Activated T-cell treated with anti-CD3 and anti-CD28 coated beads, Interleukin-2, amount 50 U/mL, for 24 hours (primary cell): Measurements from ENCODE around the gene GABRB1.

Source experiments
- DNase-seq: peaks from one replicate; pipeline ENCODE4 v3.0.0-alpha.2; 2020
- H3K27ac Mint-ChIP-seq: 2 replicates; pipeline ENCODE4 v1.8.0; 2020; ENCODE audit warnings: mild to moderate bottlenecking, mixed read lengths
- H3K27me3 Mint-ChIP-seq: 2 replicates; pipeline ENCODE4 v1.8.0; 2020; ENCODE audit warnings: mixed read lengths
- H3K36me3 Mint-ChIP-seq: 2 replicates; pipeline ENCODE4 v1.8.0; 2020; ENCODE audit warnings: low read depth, mixed read lengths
- H3K4me1 Mint-ChIP-seq: 2 replicates; pipeline ENCODE4 v1.8.0; 2020; ENCODE audit warnings: low read depth, mixed read lengths
- H3K4me3 Mint-ChIP-seq: 2 replicates; pipeline ENCODE4 v1.8.0; 2020; ENCODE audit warnings: mild to moderate bottlenecking, moderate library complexity, mixed read lengths
- H3K9me3 Mint-ChIP-seq: 2 replicates; pipeline ENCODE4 v1.8.0; 2020; ENCODE audit warnings: mixed read lengths

GABRB1 gene

DNA sequence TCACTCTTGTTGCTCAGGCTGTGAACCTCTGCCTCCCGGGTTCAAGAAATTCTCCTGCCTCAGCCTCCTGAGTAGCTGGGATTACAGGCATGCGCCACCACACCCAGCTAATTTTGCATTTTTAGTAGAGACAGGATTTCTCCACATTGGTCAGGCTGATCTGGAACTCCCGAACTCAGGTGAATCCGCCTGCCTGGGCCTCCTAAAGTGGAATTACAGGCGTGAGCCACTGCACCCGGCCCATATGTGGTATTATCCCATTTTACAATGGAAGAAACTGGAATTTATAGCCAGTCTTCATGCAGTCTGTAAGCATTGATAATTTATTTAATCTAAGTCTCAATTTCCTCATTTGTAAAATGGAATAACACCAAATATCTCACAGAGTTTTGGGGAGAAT, 161.8 kb downstream of the GABRB1 start:
- H3K27me3 Mint-ChIP-seq, result no peaks in the 10 kb centered on the region
- no peak for DNase-seq
- no peaks in the 10 kb centered on the region for H3K4me1 Mint-ChIP-seq
- H3K4me3 Mint-ChIP-seq, result no peak overlapping the region
- no peaks in the 10 kb centered on the region for H3K9me3 Mint-ChIP-seq
- H3K27ac Mint-ChIP-seq, result no peak overlapping the region
- no peaks in the 10 kb centered on the region for H3K36me3 Mint-ChIP-seq

GRCh38 chr4:47194036-47194737, 162.8 kb downstream of the GABRB1 start:
- Mint-ChIP-seq H3K9me3 (no peaks in the 10 kb centered on the region), H3K27me3 (no peaks in the 10 kb centered on the region), H3K27ac (no peak overlapping the region), H3K36me3 (no peaks in the 10 kb centered on the region), H3K4me3 (no peak overlapping the region), H3K4me1 (no peaks in the 10 kb centered on the region)
- no peak for DNase-seq

- no peak overlapping the region for H3K27ac Mint-ChIP-seq
- DNase-seq, result no peak
- no peak overlapping the region for H3K4me3 Mint-ChIP-seq
- H3K27me3 Mint-ChIP-seq, result no peaks in the 10 kb centered on the region
- H3K4me1 Mint-ChIP-seq, result no peaks in the 10 kb centered on the region
- H3K9me3 Mint-ChIP-seq, result no peaks in the 10 kb centered on the region
- no peaks in the 10 kb centered on the region for H3K36me3 Mint-ChIP-seq
These were observed 164.3 kb downstream of the GABRB1 start for GRCh38 chr4:47195706-47196105.

DNA sequence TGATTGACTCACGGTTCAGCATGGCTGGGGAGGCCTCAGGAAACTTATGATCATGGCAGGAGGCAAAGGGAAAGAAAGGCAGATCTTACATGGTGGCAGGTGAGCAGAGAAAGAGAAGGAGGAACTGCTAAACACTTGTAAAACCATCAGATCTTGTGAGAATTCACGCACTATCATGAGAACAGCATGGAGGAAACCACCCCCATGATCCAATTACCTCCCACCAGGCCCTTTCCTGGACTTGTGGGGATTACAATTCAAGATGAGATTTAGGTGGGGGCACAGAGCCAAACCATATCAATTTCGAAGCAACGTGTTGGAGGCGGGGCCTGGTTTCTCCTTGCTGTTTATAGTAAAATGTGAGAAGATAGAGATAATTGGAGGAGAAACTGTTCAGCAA, 167.4 kb downstream of the GABRB1 start:
- no peaks in the 10 kb centered on the region for H3K36me3 Mint-ChIP-seq
- no peak overlapping the region for H3K27ac Mint-ChIP-seq
- H3K4me3 Mint-ChIP-seq, result no peak overlapping the region
- no peaks in the 10 kb centered on the region for H3K27me3 Mint-ChIP-seq
- no peaks in the 10 kb centered on the region for H3K9me3 Mint-ChIP-seq
- no peak for DNase-seq
- H3K4me1 Mint-ChIP-seq, result no peaks in the 10 kb centered on the region

DNA sequence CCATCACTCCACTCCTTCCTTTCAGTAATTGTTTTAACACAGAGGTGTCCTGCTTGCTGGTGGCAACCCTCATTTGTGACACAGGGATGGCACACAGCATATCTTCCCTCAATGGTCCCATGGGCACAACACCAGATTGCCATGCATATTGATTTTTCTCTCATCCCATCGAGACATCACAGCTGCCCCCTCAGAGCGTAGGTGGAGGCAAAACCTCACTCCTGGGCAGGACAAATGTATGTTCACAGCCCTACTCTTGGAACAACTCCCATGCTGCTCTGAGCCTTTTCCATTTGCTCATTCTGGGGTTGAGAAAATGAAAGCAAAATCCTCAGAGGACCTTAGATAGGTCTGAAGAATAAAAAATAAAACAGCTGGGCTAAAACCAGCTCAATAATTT, 172.2 kb downstream of the GABRB1 start:
- no peak overlapping the region for H3K4me3 Mint-ChIP-seq
- H3K4me1 Mint-ChIP-seq, result no peaks in the 10 kb centered on the region
- no peaks in the 10 kb centered on the region for H3K9me3 Mint-ChIP-seq
- peaks cover 16% of the 10 kb centered on the region for H3K27me3 Mint-ChIP-seq
- H3K27ac Mint-ChIP-seq, result no peak overlapping the region
- DNase-seq, result no peak
- no peaks in the 10 kb centered on the region for H3K36me3 Mint-ChIP-seq

GRCh38 chr4:47207555-47207954, 176.2 kb downstream of the GABRB1 start:
- no peaks in the 10 kb centered on the region for H3K4me1 Mint-ChIP-seq
- peaks cover 16% of the 10 kb centered on the region for H3K27me3 Mint-ChIP-seq
- H3K27ac Mint-ChIP-seq, result no peak overlapping the region
- no peak overlapping the region for H3K4me3 Mint-ChIP-seq
- H3K9me3 Mint-ChIP-seq, result no peaks in the 10 kb centered on the region
- no peak for DNase-seq
- no peaks in the 10 kb centered on the region for H3K36me3 Mint-ChIP-seq

- Mint-ChIP-seq H3K27me3 (peaks cover 16% of the 10 kb centered on the region), H3K4me1 (no peaks in the 10 kb centered on the region), H3K9me3 (no peaks in the 10 kb centered on the region), H3K4me3 (no peak overlapping the region), H3K27ac (no peak overlapping the region), H3K36me3 (no peaks in the 10 kb centered on the region)
- DNase-seq, result no peak
These were observed 178.5 kb downstream of the GABRB1 start for GRCh38 chr4:47209833-47210232.

- DNase-seq, result no peak
- H3K4me3 Mint-ChIP-seq, result no peak overlapping the region
- no peaks in the 10 kb centered on the region for H3K36me3 Mint-ChIP-seq
- no peaks in the 10 kb centered on the region for H3K9me3 Mint-ChIP-seq
- H3K4me1 Mint-ChIP-seq, result no peaks in the 10 kb centered on the region
- peaks cover 13% of the 10 kb centered on the region for H3K27me3 Mint-ChIP-seq
- no peak overlapping the region for H3K27ac Mint-ChIP-seq
These were observed 179.5 kb downstream of the GABRB1 start for GRCh38 chr4:47210828-47211227.

DNA sequence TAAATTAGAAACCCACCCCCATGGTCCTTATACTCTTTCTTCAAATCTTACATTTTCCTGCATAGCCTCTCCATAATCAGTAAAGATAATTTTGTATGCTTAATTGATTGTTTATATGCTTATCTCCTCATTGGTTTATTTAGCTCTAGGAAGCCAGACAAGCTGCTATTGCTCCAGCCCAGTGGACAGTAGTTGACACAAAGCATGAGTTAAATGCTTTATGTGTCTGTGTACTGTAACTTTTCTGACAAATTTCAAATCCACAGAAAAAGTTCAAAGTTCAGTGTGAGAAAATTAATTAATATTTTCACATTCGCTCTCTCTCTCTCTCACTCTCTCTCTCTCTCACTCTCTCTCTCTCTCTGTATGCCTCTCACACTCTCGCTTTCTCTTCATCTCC, 181.7 kb downstream of the GABRB1 start:
- H3K27me3 Mint-ChIP-seq, result no peaks in the 10 kb centered on the region
- no peak overlapping the region for H3K4me3 Mint-ChIP-seq
- H3K27ac Mint-ChIP-seq, result no peak overlapping the region
- no peaks in the 10 kb centered on the region for H3K36me3 Mint-ChIP-seq
- no peaks in the 10 kb centered on the region for H3K4me1 Mint-ChIP-seq
- DNase-seq, result no peak
- no peaks in the 10 kb centered on the region for H3K9me3 Mint-ChIP-seq

DNA sequence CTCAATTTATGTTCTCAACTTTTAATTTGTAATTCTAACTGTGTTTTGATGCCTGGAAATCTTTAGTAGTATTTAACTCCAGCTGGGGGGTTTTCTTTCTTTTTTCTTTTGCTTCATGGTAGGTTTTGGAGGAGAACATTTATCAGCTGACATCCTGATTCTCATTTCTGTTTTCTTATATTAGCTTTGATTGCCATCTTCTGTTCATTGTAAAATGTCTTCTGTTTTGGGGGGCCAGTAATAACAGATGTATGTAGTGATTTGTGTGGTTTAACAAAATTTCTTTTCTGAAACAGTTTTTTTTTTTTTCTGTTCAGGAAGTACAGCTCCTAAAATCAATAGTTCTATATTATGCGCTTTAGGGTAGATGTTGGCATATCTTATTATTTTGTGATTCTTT, 182.2 kb downstream of the GABRB1 start:
- Mint-ChIP-seq H3K36me3 (no peaks in the 10 kb centered on the region), H3K9me3 (no peaks in the 10 kb centered on the region), H3K4me1 (no peaks in the 10 kb centered on the region), H3K27ac (no peak overlapping the region), H3K4me3 (no peak overlapping the region), H3K27me3 (no peaks in the 10 kb centered on the region)
- no peak for DNase-seq

DNA sequence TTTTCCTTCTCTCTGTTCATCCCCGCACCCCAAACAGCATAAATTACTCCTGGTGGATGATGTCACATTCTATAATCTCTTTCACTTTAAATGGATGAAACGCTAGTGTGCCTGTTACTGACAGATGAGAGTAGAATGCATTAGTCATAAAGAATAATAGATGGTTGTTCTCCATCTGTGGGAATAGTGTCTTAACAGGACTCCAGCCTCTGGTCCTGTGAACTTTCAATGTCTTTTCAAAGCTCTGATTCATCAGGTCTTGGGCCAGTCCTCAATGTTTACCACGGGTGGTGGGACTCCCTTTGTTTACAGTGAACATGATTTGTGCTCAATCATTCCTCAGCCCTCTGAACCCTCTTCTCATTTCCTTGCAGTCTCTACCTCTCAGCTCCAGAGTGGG, 182.6 kb downstream of the GABRB1 start:
- Mint-ChIP-seq H3K27me3 (no peaks in the 10 kb centered on the region), H3K27ac (no peak overlapping the region), H3K4me3 (no peak overlapping the region), H3K36me3 (no peaks in the 10 kb centered on the region), H3K9me3 (no peaks in the 10 kb centered on the region), H3K4me1 (no peaks in the 10 kb centered on the region)
- no peak for DNase-seq

- H3K27me3 Mint-ChIP-seq, result no peaks in the 10 kb centered on the region
- H3K27ac Mint-ChIP-seq, result no peak overlapping the region
- no peaks in the 10 kb centered on the region for H3K9me3 Mint-ChIP-seq
- no peak overlapping the region for H3K4me3 Mint-ChIP-seq
- H3K4me1 Mint-ChIP-seq, result no peaks in the 10 kb centered on the region
- no peaks in the 10 kb centered on the region for H3K36me3 Mint-ChIP-seq
- DNase-seq, result no peak
These were observed 184.4 kb downstream of the GABRB1 start for GRCh38 chr4:47215759-47216158.

DNA sequence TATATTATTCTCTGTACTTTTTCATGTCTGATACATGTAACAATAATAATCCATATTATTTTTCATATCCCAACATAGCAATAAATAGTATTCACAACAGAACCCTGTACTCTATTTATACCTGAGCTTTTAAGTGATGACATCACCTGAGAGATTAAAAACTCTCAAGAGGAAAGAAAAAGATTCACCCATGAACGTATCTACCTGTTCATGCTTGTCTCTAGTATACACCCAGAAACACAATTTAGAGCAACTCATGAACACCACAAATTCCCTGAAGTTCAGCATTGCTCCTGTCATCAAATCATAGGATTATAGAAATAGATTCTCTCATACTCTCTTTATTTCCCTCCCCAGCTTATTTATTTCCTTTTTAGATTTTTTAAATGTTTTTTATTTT, 185.9 kb downstream of the GABRB1 start:
- DNase-seq, result no peak
- no peaks in the 10 kb centered on the region for H3K4me1 Mint-ChIP-seq
- H3K9me3 Mint-ChIP-seq, result no peaks in the 10 kb centered on the region
- no peaks in the 10 kb centered on the region for H3K36me3 Mint-ChIP-seq
- H3K4me3 Mint-ChIP-seq, result no peak overlapping the region
- no peak overlapping the region for H3K27ac Mint-ChIP-seq
- H3K27me3 Mint-ChIP-seq, result no peaks in the 10 kb centered on the region

GRCh38 chr4:47217884-47218283, 186.5 kb downstream of the GABRB1 start:
- Mint-ChIP-seq H3K27me3 (no peaks in the 10 kb centered on the region), H3K27ac (no peak overlapping the region), H3K4me3 (no peak overlapping the region), H3K4me1 (no peaks in the 10 kb centered on the region), H3K9me3 (no peaks in the 10 kb centered on the region), H3K36me3 (no peaks in the 10 kb centered on the region)
- DNase-seq, result no peak

- DNase-seq, result no peak
- Mint-ChIP-seq H3K36me3 (no peaks in the 10 kb centered on the region), H3K4me1 (no peaks in the 10 kb centered on the region), H3K27me3 (no peaks in the 10 kb centered on the region), H3K9me3 (no peaks in the 10 kb centered on the region), H3K27ac (no peak overlapping the region), H3K4me3 (no peak overlapping the region)
These were observed 187.3 kb downstream of the GABRB1 start for GRCh38 chr4:47218631-47219030.

- Mint-ChIP-seq H3K9me3 (no peaks in the 10 kb centered on the region), H3K27ac (no peak overlapping the region), H3K27me3 (no peaks in the 10 kb centered on the region), H3K4me3 (no peak overlapping the region), H3K36me3 (no peaks in the 10 kb centered on the region), H3K4me1 (no peaks in the 10 kb centered on the region)
- DNase-seq, result no peak
These were observed 188.2 kb downstream of the GABRB1 start for GRCh38 chr4:47219586-47219985.
